ENCODE data around the gene SH2B3. TPM values are rescaled to one million over a fixed set of nuclear protein-coding genes. Genes with fewer than 3 reads are reported as not detected.

SH2B3 gene
- 5.6 to 6.3 TPM (median 5.9 TPM) in 5 replicates for total RNA-seq (2022; extraction: Qiagen RNA extraction)

GRCh38 chr12:111405859-111406473 is at the start of gene SH2B3:
TSS of gene SH2B3 (plus strand) at chr12:111405923. CDS start at chr12:111418146, 12,223 bp downstream.

GRCh38 chr12:111368788-111369495 is 36.8 kb upstream of the SH2B3 start, which contains the start of gene PHETA1:
TSS of gene PHETA1 (minus strand) at chr12:111369095. CDS start at chr12:111363427, 5,668 bp downstream.

Other genes starting within 250 kb of the SH2B3 start
- gene PHETA1, start 36.8 kb upstream of the SH2B3 start, total RNA-seq (2022; extraction: Qiagen RNA extraction): 6.1 to 10.3 TPM (median 8.5 TPM) in 5 replicates
- 46.6 to 57.9 TPM (median 51.1 TPM) in 5 replicates for gene ATXN2, start 193.4 kb downstream of the SH2B3 start, total RNA-seq (2022; extraction: Qiagen RNA extraction)

Measured in A549 treated with Mapracorat at 1 μM for 4 hours (cell line).